Measurements from ENCODE around the gene CCDC149.

Gene CCDC149

DNA sequence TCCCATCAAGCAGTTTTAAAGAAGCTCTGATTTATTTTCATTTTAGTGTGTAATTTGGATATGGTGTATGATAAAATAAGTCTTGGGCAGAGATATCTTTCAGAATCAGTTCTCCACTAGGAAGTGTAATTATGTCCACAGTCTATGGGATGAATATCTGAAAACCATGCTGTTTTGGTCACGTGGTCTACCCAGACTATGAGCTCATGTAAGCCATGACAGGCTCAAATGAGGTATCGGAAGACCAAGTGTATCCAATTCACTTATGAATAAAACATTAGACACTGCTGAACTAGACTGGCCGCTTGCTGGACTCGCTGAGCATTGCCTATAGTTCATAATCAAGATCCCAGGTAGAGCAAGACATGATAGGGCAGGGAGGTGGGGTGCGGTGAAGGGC, 66.9 kb downstream of the CCDC149 start:
- peaks cover 0 to 26% (median 8%) of the 10 kb centered on the region in 4 donors for H3K4me1 ChIP-seq
- H3K9me3 ChIP-seq: no peaks in the 10 kb centered on the region
- peaks cover 0 to 3% (median 0%) of the 10 kb centered on the region in 3 donors for H3K36me3 ChIP-seq
- no peak overlapping the region for H3K4me3 ChIP-seq
- TF ChIP-seq, protein P1, sequence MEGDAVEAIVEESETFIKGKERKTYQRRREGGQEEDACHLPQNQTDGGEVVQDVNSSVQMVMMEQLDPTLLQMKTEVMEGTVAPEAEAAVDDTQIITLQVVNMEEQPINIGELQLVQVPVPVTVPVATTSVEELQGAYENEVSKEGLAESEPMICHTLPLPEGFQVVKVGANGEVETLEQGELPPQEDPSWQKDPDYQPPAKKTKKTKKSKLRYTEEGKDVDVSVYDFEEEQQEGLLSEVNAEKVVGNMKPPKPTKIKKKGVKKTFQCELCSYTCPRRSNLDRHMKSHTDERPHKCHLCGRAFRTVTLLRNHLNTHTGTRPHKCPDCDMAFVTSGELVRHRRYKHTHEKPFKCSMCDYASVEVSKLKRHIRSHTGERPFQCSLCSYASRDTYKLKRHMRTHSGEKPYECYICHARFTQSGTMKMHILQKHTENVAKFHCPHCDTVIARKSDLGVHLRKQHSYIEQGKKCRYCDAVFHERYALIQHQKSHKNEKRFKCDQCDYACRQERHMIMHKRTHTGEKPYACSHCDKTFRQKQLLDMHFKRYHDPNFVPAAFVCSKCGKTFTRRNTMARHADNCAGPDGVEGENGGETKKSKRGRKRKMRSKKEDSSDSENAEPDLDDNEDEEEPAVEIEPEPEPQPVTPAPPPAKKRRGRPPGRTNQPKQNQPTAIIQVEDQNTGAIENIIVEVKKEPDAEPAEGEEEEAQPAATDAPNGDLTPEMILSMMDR (IDR thresholded peaks at IDR 0.05): no peak
- no peak for DNase-seq
- no peak overlapping the region for H3K27ac ChIP-seq
- H3K27me3 ChIP-seq: no peaks in the 10 kb centered on the region
- intact Hi-C loops (cut with DNase I; ENCODE audit: low total_unique reads): no loop called here

DNA sequence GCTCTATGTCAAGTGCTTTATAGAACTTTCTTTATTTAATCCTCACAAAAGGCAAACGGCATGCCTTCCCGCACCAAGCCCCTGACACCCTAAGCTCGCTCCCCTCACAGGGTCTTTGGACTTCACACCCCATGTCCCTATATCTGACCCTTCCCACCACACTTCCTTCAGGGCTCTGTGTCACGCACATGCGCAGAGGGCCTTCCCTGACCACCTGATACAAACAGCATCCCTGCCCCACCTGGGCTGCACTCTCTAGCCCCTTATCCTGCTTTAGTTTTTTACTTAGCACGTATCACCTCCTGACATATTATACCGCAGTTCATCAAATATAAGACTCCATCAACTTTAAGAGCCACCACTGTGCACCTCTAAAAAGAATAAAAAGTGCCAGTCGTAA, 67.7 kb downstream of the CCDC149 start:
- intact Hi-C loops (cut with DNase I; ENCODE audit: low total_unique reads): no loop called here
- no peaks in the 10 kb centered on the region for H3K9me3 ChIP-seq
- H3K4me1 ChIP-seq: peaks cover 0 to 21% (median 2%) of the 10 kb centered on the region in 4 donors
- TF ChIP-seq, protein P1 (IDR thresholded peaks at IDR 0.05): no peak
- no peak overlapping the region for H3K4me3 ChIP-seq
- no peaks in the 10 kb centered on the region for H3K27me3 ChIP-seq
- H3K36me3 ChIP-seq: peaks cover 0 to 3% (median 0%) of the 10 kb centered on the region in 3 donors
- DNase-seq: no peak
- no peak overlapping the region for H3K27ac ChIP-seq

DNA sequence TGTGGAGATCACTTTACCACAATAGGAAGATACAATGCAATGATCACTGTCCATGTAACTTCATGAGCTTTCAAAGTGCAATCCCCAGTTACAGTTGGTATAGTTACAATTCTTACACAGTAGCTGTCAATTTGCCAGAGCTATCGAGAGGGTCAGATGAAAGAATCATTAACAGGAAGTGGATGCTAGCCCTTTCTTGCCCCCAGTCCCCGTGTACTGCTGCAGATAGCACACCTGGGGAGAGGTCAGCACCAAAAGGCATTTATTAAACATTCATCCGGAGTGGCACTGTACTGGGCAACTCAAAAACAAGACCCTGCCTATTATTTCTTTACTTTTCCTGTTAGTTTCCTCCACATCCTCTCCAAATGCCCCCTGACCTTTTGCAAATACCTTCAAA, 69.7 kb downstream of the CCDC149 start:
- H3K4me3 ChIP-seq: no peak overlapping the region
- peaks cover 0 to 4% (median 0%) of the 10 kb centered on the region in 3 donors for H3K36me3 ChIP-seq
- peaks cover 0 to 14% (median 2%) of the 10 kb centered on the region in 4 donors for H3K4me1 ChIP-seq
- H3K27me3 ChIP-seq: no peaks in the 10 kb centered on the region
- intact Hi-C loops (cut with DNase I; ENCODE audit: low total_unique reads): no loop called here
- TF ChIP-seq, protein P1 (IDR thresholded peaks at IDR 0.05): no peak
- no peak overlapping the region for H3K27ac ChIP-seq
- DNase-seq: no peak
- H3K9me3 ChIP-seq: no peaks in the 10 kb centered on the region

DNA sequence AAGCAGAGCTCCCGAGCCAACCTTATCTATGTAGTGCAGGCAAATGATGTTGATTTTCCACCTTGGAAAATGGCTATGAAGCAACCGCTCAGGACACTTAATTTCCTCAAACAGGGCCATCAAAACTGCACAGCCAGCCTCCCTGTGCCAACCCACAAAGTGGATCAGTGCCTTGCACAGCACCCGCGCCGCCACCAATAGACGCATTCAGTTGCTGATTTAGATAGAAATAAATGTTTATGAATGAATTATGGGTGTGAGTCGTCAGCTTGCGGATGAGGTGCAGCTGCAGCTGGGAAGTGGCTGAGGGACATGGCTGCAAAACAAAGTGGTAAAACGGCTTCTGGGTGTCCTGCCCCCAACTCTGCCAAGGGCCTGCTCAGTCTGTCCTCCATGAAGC, 70.5 kb downstream of the CCDC149 start:
- TF ChIP-seq, protein P1 (IDR thresholded peaks at IDR 0.05): no peak
- intact Hi-C loops (cut with DNase I; ENCODE audit: low total_unique reads): no loop called here
- DNase-seq: no peak
- H3K9me3 ChIP-seq: no peaks in the 10 kb centered on the region
- H3K36me3 ChIP-seq: peaks cover 6 to 10% (median 7%) of the 10 kb centered on the region in 3 donors
- H3K4me3 ChIP-seq: no peak overlapping the region
- no peak overlapping the region for H3K27ac ChIP-seq
- H3K4me1 ChIP-seq: peaks cover 0 to 14% (median 2%) of the 10 kb centered on the region in 4 donors
- no peaks in the 10 kb centered on the region for H3K27me3 ChIP-seq

DNA sequence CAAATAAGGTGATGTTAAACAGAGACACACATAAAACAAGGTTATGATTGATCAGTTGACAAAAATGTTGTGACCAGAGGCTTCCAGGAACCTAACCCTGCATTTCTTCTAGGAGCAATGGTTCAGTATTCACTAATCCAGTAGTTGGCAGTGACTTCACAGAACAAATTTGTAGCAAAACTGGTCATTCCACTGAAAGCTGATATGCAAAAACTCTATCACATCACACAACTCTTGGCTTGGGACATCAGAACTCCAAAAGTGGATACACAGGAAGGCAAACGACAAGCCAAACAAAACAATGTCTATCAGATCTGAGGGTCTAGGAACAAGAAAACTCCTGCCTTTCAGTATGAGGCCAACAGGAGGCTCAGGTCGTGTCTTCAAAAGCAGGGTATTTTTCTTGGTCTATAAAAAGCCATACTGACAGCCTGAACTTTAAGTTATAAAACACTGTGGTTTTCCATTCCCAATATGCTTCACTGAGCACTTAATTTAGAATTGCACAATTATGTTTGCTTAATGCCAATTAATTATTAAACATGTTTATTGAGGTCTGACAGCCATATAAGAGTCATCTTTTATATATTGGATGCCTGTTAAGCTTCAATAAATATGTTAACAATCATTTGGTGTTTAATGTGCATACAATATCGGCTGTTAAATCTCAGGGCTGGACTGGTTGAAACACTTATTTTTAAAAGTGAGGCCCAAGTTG, 71.9 kb downstream of the CCDC149 start:
- Histone ChIP-seq H3K27ac (peak overlapping the region; percentile 2 to 31), H3K36me3 (peaks cover 12 to 23% (median 17%) of the 10 kb centered on the region in 3 donors), H3K27me3 (no peaks in the 10 kb centered on the region), H3K4me3 (no peak overlapping the region), H3K9me3 (no peaks in the 10 kb centered on the region), H3K4me1 (peaks cover 0 to 14% (median 2%) of the 10 kb centered on the region in 4 donors)
- DNase-seq: no peak
- intact Hi-C loops (cut with DNase I; ENCODE audit: low total_unique reads): no loop called here
- TF ChIP-seq, protein P1 (IDR thresholded peaks at IDR 0.05): no peak
